ENCODE measurements around the gene MYH7.

Gene MYH7

GRCh38 chr14:23370221-23370620 lies 65.2 kb downstream of the MYH7 start:
- DNase-seq (ENCODE audit: low read depth in 2 of 2) = no peak

- no peak for DNase-seq (ENCODE audit: low read depth in 2 of 2)
Observed at GRCh38 chr14:23366426-23366921, 69.0 kb downstream of the MYH7 start.

GRCh38 chr14:23365732-23366425 lies 69.6 kb downstream of the MYH7 start:
- no peak for DNase-seq (ENCODE audit: low read depth in 2 of 2)

- DNase-seq (ENCODE audit: low read depth in 2 of 2) = no peak
Observed at GRCh38 chr14:23365036-23365731, 70.3 kb downstream of the MYH7 start, which contains the start of gene EFS. Gene EFS (minus strand): TSS chr14:23365172. CDS start chr14:23365025, 147 bp downstream.

- DNase-seq (ENCODE audit: low read depth in 2 of 2) = no peak
Observed at GRCh38 chr14:23364164-23365035, 71.1 kb downstream of the MYH7 start.

All from stimulated activated CD4-positive, alpha-beta T cell treated with anti-CD3 and anti-CD28 coated beads, Interleukin-15, amount 100 ng/mL, for 48 hours (primary cell).